ENCODE data around the gene PGBD1.
A peak's percentile ranks its signal among the peaks of the same experiment; 100 is the strongest.

GRCh38 chr6:28349892-28350737 lies 68.7 kb downstream of the PGBD1 start, which contains the start of gene ZKSCAN3:
- TF ChIP-seq FOXP4 (CRISPR knock-in tag; IDR thresholded peaks at IDR 0.05) (peak; percentile 59; the same call in 1 of the 2 replicates), CTCF (CRISPR knock-in tag; IDR thresholded peaks at IDR 0.05) (0 out of 2 replicates have a peak, but pooled peaks have one; percentile 19), USF2 (IDR thresholded peaks at IDR 0.05; ENCODE audit: low read depth, low read length) (no peak), USF2 (CRISPR knock-in tag; IDR thresholded peaks at IDR 0.05; ENCODE audit: borderline replicate concordance) (no peak)

Data from HepG2 (cell line).